ENCODE results near the gene EIF4G3. TPM values are rescaled to one million over a fixed set of nuclear protein-coding genes. Genes with fewer than 3 reads are reported as not detected.

EIF4G3 gene
- total and polyA plus RNA-seq, 2 of the 8 experiments (the other 6 are each of a cell fraction or from before 2014, with no cell fraction given): 47.5 to 66.6 TPM

GRCh38 chr1:21028520-21029145 lies 148.1 kb downstream of the EIF4G3 start:
- Histone ChIP-seq H3K14ac (ENCODE audit: insufficient read length) (no peak overlapping the region), H4K91ac (replicated peaks; ENCODE audit: insufficient read length, low read length) (no peak overlapping the region), H3K36me3 (ENCODE audit: control insufficient read depth in 2 of 4, insufficient read depth in 4 of 4, low read length in 3 of 4) (peaks cover 0 to 4% (median 0%) of the 10 kb centered on the region in 4 experiments; a peak in 2 of 8 replicates), H2BK5ac (ENCODE audit: low read depth, low read length) (no peak overlapping the region), H2BK120ac (replicated peaks; ENCODE audit: low read depth, low read length) (no peak overlapping the region), H4K8ac (ENCODE audit: extremely low read depth, insufficient read depth, low read length) (no peak overlapping the region), H3K23me2 (ENCODE audit: low read depth, low read length) (no peaks in the 10 kb centered on the region), H3K27ac (ENCODE audit: low read depth, low read length) (no peak overlapping the region), H2BK12ac (ENCODE audit: low read depth, low read length) (no peak overlapping the region), H2AFZ (ENCODE audit: low read length) (no peak overlapping the region), H2BK15ac (ENCODE audit: low read length) (no peak overlapping the region), H3K23ac (ENCODE audit: insufficient read length) (no peak overlapping the region), H3K79me2 (ENCODE audit: control insufficient read depth in 1 of 2, insufficient read depth in 2 of 2, low read length in 2 of 2) (peaks cover 0 to 48% of the 10 kb centered on the region in 2 experiments; a peak in 2 of 4 replicates), H3K4ac (replicated peaks; ENCODE audit: insufficient read length, low read depth, low read length) (no peak overlapping the region), H3K27me3 (replicated peaks in 1 of 4; ENCODE audit: control insufficient read depth in 3 of 4, extremely low read depth in 1 of 4, insufficient read depth in 3 of 4, low read length in 3 of 4) (no peaks in the 10 kb centered on the region), H4K20me1 (replicated peaks in 1 of 2; ENCODE audit: control insufficient read depth in 1 of 2, insufficient read depth in 2 of 2, low read length in 2 of 2) (peaks cover 0 to 1% of the 10 kb centered on the region in 2 experiments), H2BK20ac (ENCODE audit: low read length) (no peak overlapping the region), H4K5ac (ENCODE audit: insufficient read length, low read depth, low read length) (no peak overlapping the region), H3K4me1 (replicated peaks in 1 of 4; ENCODE audit: control insufficient read depth in 3 of 4, insufficient read depth in 4 of 4, low read length in 3 of 4) (no peaks in the 10 kb centered on the region), H3K18ac (ENCODE audit: extremely low read depth, low read length) (no peak overlapping the region), H3K9me3 (ENCODE audit: insufficient read depth in 2 of 2, low read depth in 1 of 2, low read length in 1 of 2) (peaks cover 0 to 5% of the 10 kb centered on the region in 2 experiments; a peak in 1 of 4 replicates), H3K4me3 (ENCODE audit: extremely low read depth in 1 of 4, insufficient read depth in 2 of 4, low read depth in 3 of 4, low read length in 4 of 4) (no peak overlapping the region), H3K79me1 (ENCODE audit: low read depth, low read length) (no peaks in the 10 kb centered on the region; the same call in 1 of the 2 replicates), H2AK5ac (ENCODE audit: low read depth, low read length) (no peak overlapping the region), H3K56ac (replicated peaks; ENCODE audit: insufficient read length, low read depth, low read length) (no peak overlapping the region), H3K4me2 (ENCODE audit: insufficient read depth in 1 of 2, low read depth in 2 of 2, low read length in 2 of 2) (no peak overlapping the region), H3K9ac (replicated peaks in 1 of 4; ENCODE audit: extremely low read depth in 1 of 4, low read depth in 3 of 4, low read length in 3 of 4) (no peak overlapping the region)
- CTCF ChIA-PET (ENCODE audit: partially characterized antibody): interaction anchor here (1.1 kb wide), 1 partner anchor 22 kb away, joined by 3 read pairs; no protein-coding TSS in a partner anchor
- FAIRE-seq (no peak), DNase-seq (ENCODE audit: low read depth in 1 of 2, low spot score in 2 of 2) (no peak)
- WGBS, 2 experiments (ENCODE audit: extremely low coverage in 1 of 2, insufficient coverage in 1 of 2, insufficient read length in 1 of 2, insufficient replicate concordance in 2 of 2, low coverage in 1 of 2, low lambda C conversion rate in 2 of 2, missing lambda C conversion rate in 1 of 2): 91% methylated on average over 12 of the region's 12 CpGs; no CpG with 5 or more reads in 1 of the 2 experiments
- POLR2A ChIA-PET (ENCODE audit: partially characterized antibody): no interaction called here
- no peak for TF ChIP-seq CHD1 (IDR thresholded peaks at IDR 0.05; ENCODE audit: low read depth, low read length)
- no peak for TF ChIP-seq CTCF (IDR thresholded peaks at IDR 0.05; ENCODE audit: control extremely low read depth in 1 of 3, insufficient read depth in 1 of 3, low read depth in 1 of 3, low read length in 3 of 3)
- TF ChIP-seq SP4 (IDR thresholded peaks at IDR 0.05; ENCODE audit: low read length): no peak
- no peak for TF ChIP-seq HDAC6 (IDR thresholded peaks at IDR 0.05; ENCODE audit: low read depth, low read length)
- no peak for TF ChIP-seq ATF3 (IDR thresholded peaks at IDR 0.05; ENCODE audit: insufficient read depth, low read depth, low read length)
- no peak for TF ChIP-seq CBX5 (IDR thresholded peaks at IDR 0.05; ENCODE audit: low read depth, low read length)
- TF ChIP-seq SP1 (IDR thresholded peaks at IDR 0.05; ENCODE audit: low read depth, low read length): no peak
- TF ChIP-seq SIN3A (conservative IDR thresholded peaks at IDR 0.05 in 1 of 2, IDR thresholded peaks at IDR 0.05 in 1 of 2; ENCODE audit: low read depth in 1 of 2, low read length in 2 of 2): no peak
- TF ChIP-seq GABPA (IDR thresholded peaks at IDR 0.05; ENCODE audit: borderline replicate concordance, insufficient read depth, low read length): no peak
- TF ChIP-seq RFX5 (IDR thresholded peaks at IDR 0.05; ENCODE audit: borderline replicate concordance, low read depth, low read length): no peak
